Vagina (tissue), 2 donors: ENCODE data around the gene TRAPPC2L. TPM values are rescaled to one million over a fixed set of nuclear protein-coding genes. Genes with fewer than 3 reads are reported as not detected.

ENCODE experiments used
- DNase-seq, 2 donors: peaks; one replicate each; pipeline ENCODE4 v3.0.0-alpha.2; 2017; ENCODE audit errors: extremely low spot score in 2 of 2
- H3K27ac ChIP-seq: fragments of 200-600 bp; sonication (generic); one replicate; pipeline ENCODE4 v1.5.1; 2019
- H3K27me3 ChIP-seq: fragments of 200-600 bp; sonication (generic); one replicate; pipeline ENCODE4 v1.5.1; 2019
- H3K36me3 ChIP-seq, 2 donors: fragments of 200-600 bp; sonication (generic); one replicate each; pipeline ENCODE4 v1.5.1; 2017 to 2019
- H3K4me1 ChIP-seq: fragments of 200-600 bp; sonication (generic); one replicate; pipeline ENCODE4 v1.5.1; 2019
- H3K4me3 ChIP-seq, 2 donors: fragments of 200-600 bp; sonication (generic); 1 replicate in 1 of 2; 2 replicates in 1 of 2; pipeline ENCODE4 v1.5.1; 2016 to 2019
- H3K9me3 ChIP-seq: fragments of 200-600 bp; sonication (generic); one replicate; pipeline ENCODE4 v1.5.1; 2019
- POLR2A ChIP-seq, 2 donors: fragments of 450-650 bp; IDR thresholded peaks; one replicate each; pipeline ENCODE4 v1.6.1; 2017; ENCODE audit warnings: antibody characterized with exemption in 2 of 2, mild to moderate bottlenecking in 2 of 2, moderate library complexity in 2 of 2
- POLR2AphosphoS5 ChIP-seq, 2 donors: sonication (generic); formaldehyde crosslinking; IDR thresholded peaks; one replicate each; pipeline ENCODE4 v1.9.0; 2017; ENCODE audit warnings: antibody characterized with exemption in 2 of 2, mild to moderate bottlenecking in 2 of 2, low read depth in 1 of 2; ENCODE audit not compliant: insufficient read depth in 1 of 2
- intact Hi-C: fragments of 100-400 bp; cut with DNase I; formaldehyde crosslinking; loops from one replicate; pipeline ENCODE4 v1.15.1; 2023
- total RNA-seq: library from RNA; depleted of rRNA; stranded (reverse); fragments of >200 nt; gene quantifications from one replicate; pipeline ENCODE4 v1.2.3, GENCODE V29; 2016
- TF ChIP-seq, protein P1 (sequence below), 3 experiments: fragments of 450-650 bp in 2 of 3; fragments of 200-600 bp in 1 of 3; sonication (generic) in 1 of 3; IDR thresholded peaks; one replicate each; pipeline ENCODE4 v1.5.1; 2017 to 2019; ENCODE audit warnings: antibody characterized with exemption in 3 of 3, mild to moderate bottlenecking in 2 of 3, moderate library complexity in 2 of 3

The TRAPPC2L gene
- total RNA-seq, 1 donor from 2014 or later = 50.8 TPM

DNA sequence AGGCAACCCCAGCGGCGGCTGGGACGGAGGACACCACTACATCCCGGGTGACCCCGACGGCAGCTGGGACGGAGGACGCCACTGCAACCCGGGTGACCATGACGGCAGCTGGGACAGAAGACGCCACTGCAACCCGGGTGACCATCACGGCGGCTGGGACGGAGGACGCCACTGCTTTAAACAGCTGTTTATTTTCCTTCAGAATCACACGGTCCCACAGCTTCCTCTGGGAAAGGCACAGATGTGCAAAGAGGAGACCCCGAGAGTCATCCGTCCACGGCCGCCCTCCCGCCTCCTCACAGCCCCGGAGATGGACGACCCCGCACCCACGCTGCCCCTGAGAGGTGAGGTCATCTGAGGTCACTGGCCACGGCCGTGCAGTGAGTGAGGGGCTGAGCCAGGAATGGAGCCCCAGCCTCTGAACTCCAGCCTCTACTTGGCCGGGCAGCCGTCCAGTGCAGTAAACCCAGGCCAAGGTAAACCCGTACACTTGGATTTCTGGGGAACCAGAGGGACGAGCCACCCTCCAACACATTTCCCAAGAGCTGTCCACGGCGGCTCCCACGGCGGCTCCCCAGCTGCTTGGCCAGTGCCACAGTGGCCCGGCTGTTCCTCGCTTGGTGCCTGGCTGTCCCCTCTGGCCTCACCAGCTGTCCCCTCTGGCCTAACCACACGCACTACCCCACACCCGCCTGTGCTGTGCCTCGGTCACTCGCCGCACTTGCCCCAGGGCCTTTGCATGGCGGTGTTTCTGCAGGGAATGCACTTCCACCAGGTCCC, 52.7 kb downstream of the TRAPPC2L start:
- DNase-seq = no peak
- Histone ChIP-seq H3K4me1 (peaks cover 7% of the 10 kb centered on the region), H3K36me3 (no peaks in the 10 kb centered on the region), H3K27ac (no peak overlapping the region), H3K9me3 (no peaks in the 10 kb centered on the region), H3K27me3 (no peaks in the 10 kb centered on the region), H3K4me3 (no peak overlapping the region)
- intact Hi-C loops = no loop called here
- no peak for TF ChIP-seq POLR2AphosphoS5 (IDR thresholded peaks at IDR 0.05; ENCODE audit: insufficient read depth in 1 of 2, low read depth in 1 of 2)
- no peak for TF ChIP-seq POLR2A (IDR thresholded peaks at IDR 0.05)
- TF ChIP-seq, protein P1, sequence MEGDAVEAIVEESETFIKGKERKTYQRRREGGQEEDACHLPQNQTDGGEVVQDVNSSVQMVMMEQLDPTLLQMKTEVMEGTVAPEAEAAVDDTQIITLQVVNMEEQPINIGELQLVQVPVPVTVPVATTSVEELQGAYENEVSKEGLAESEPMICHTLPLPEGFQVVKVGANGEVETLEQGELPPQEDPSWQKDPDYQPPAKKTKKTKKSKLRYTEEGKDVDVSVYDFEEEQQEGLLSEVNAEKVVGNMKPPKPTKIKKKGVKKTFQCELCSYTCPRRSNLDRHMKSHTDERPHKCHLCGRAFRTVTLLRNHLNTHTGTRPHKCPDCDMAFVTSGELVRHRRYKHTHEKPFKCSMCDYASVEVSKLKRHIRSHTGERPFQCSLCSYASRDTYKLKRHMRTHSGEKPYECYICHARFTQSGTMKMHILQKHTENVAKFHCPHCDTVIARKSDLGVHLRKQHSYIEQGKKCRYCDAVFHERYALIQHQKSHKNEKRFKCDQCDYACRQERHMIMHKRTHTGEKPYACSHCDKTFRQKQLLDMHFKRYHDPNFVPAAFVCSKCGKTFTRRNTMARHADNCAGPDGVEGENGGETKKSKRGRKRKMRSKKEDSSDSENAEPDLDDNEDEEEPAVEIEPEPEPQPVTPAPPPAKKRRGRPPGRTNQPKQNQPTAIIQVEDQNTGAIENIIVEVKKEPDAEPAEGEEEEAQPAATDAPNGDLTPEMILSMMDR (IDR thresholded peaks at IDR 0.05) = no peak

GRCh38 chr16:88910284-88911135, 53.6 kb downstream of the TRAPPC2L start:
- intact Hi-C loops = no loop called here
- DNase-seq = no peak
- Histone ChIP-seq H3K27me3 (no peaks in the 10 kb centered on the region), H3K27ac (no peak overlapping the region), H3K4me1 (peaks cover 16% of the 10 kb centered on the region), H3K4me3 (no peak overlapping the region), H3K36me3 (no peaks in the 10 kb centered on the region), H3K9me3 (no peaks in the 10 kb centered on the region)
- TF ChIP-seq POLR2AphosphoS5 (IDR thresholded peaks at IDR 0.05; ENCODE audit: insufficient read depth in 1 of 2, low read depth in 1 of 2) (no peak), POLR2A (IDR thresholded peaks at IDR 0.05) (no peak)
- TF ChIP-seq, protein P1 (IDR thresholded peaks at IDR 0.05) = no peak

- no peaks in the 10 kb centered on the region for H3K36me3 ChIP-seq
- intact Hi-C loops = no loop called here
- H3K9me3 ChIP-seq = no peaks in the 10 kb centered on the region
- H3K4me3 ChIP-seq = no peak overlapping the region
- no peaks in the 10 kb centered on the region for H3K27me3 ChIP-seq
- H3K27ac ChIP-seq = no peak overlapping the region
- DNase-seq = no peak
- peaks cover 16% of the 10 kb centered on the region for H3K4me1 ChIP-seq
- TF ChIP-seq POLR2AphosphoS5 (IDR thresholded peaks at IDR 0.05; ENCODE audit: insufficient read depth in 1 of 2, low read depth in 1 of 2) (no peak), POLR2A (IDR thresholded peaks at IDR 0.05) (no peak)
- TF ChIP-seq, protein P1 (IDR thresholded peaks at IDR 0.05) = no peak
Measured at GRCh38 chr16:88911136-88911945, 54.4 kb downstream of the TRAPPC2L start.

- Histone ChIP-seq H3K4me3 (no peak overlapping the region), H3K27ac (no peak overlapping the region), H3K9me3 (no peaks in the 10 kb centered on the region), H3K4me1 (peaks cover 16% of the 10 kb centered on the region), H3K36me3 (no peaks in the 10 kb centered on the region), H3K27me3 (no peaks in the 10 kb centered on the region)
- DNase-seq = no peak
- TF ChIP-seq, protein P1 (IDR thresholded peaks at IDR 0.05) = no peak
- intact Hi-C loops = no loop called here
Measured at GRCh38 chr16:88911946-88912310, 55.0 kb downstream of the TRAPPC2L start.

Other genes starting within 250 kb of the TRAPPC2L start
- not detected for gene IL17C, start 218.6 kb upstream of the TRAPPC2L start, total RNA-seq
- gene CYBA, start 206.1 kb upstream of the TRAPPC2L start, total RNA-seq = 188 TPM
- 33.1 TPM for gene MVD, start 194.0 kb upstream of the TRAPPC2L start, total RNA-seq
- gene SNAI3, start 170.6 kb upstream of the TRAPPC2L start, total RNA-seq = not detected
- 26.5 TPM for gene RNF166, start 150.7 kb upstream of the TRAPPC2L start, total RNA-seq
- 7.9 TPM for gene CTU2, start 150.6 kb upstream of the TRAPPC2L start, total RNA-seq
- gene PIEZO1, start 71.9 kb upstream of the TRAPPC2L start, total RNA-seq = 184 TPM
- gene CDT1, start 53.3 kb upstream of the TRAPPC2L start, total RNA-seq = 10.8 TPM
- gene APRT, start 45.2 kb upstream of the TRAPPC2L start, total RNA-seq = 134 TPM
- gene GALNS, start 180 bp upstream of the TRAPPC2L start, total RNA-seq = 61.4 TPM
- gene PABPN1L, start 9.5 kb downstream of the TRAPPC2L start, total RNA-seq = not detected
- 2.7 TPM for gene CBFA2T3, start 120.1 kb downstream of the TRAPPC2L start, total RNA-seq
- gene ACSF3, start 236.7 kb downstream of the TRAPPC2L start, total RNA-seq = 23.3 TPM